ENCODE results near the gene BATF3. TPM values are rescaled to one million over a fixed set of nuclear protein-coding genes. Genes with fewer than 3 reads are reported as not detected.

Gene BATF3
- total RNA-seq, 1 experiment from 2014 or later, result 2.1 TPM

DNA sequence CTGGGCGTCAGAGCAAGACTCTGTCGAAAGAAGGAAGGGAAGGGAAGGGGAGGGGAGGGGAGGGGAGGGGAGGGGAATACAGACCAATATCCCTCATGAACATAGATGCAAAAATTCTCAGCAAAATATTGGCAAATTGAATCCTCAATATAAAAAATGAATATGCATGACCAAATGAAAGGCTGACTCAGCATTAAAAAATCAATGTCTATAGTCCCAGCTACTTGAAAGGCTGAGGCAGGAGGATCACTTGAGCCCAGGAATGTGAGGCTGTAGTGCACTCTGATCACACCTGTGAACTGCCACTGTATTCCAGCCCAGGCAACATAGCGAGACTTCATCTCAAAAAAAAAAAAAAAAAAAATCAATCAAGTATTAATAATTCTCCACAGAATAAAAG, 24.0 kb downstream of the BATF3 start:
- Histone ChIP-seq H3T11ph (ENCODE audit: low read length) (no peak overlapping the region), H2AK5ac (ENCODE audit: insufficient read length, low read length) (no peak overlapping the region), H3K18ac (ENCODE audit: insufficient read length, low read depth, low read length) (no peak overlapping the region), H2BK5ac (ENCODE audit: insufficient read length, low read length) (no peak overlapping the region), H4K91ac (ENCODE audit: insufficient read length, low read depth, low read length) (no peak overlapping the region), H4K5ac (ENCODE audit: insufficient read length, low read depth, low read length) (no peak overlapping the region), H3K79me1 (ENCODE audit: insufficient read depth, low read depth, low read length, poor library complexity, severe bottlenecking) (no peaks in the 10 kb centered on the region), H4K8ac (replicated peaks; ENCODE audit: insufficient read length, low read depth, low read length) (no peak overlapping the region), H2BK15ac (ENCODE audit: low read depth, low read length) (no peak overlapping the region), H3K79me2 (ENCODE audit: insufficient read depth, low read length) (no peaks in the 10 kb centered on the region), H3K23me2 (ENCODE audit: insufficient read length, low read depth, low read length, poor library complexity, severe bottlenecking) (no peaks in the 10 kb centered on the region), H3K9me3 (ENCODE audit: control insufficient read depth, low read depth, low read length) (no peaks in the 10 kb centered on the region), H3K9ac (ENCODE audit: extremely low read depth, insufficient read length, low read length) (no peak overlapping the region), H3K27me3 (ENCODE audit: insufficient read depth, low read length) (0 out of 2 replicates have a peak, but pooled peaks cover 2% of the 10 kb centered on the region), H2BK12ac (ENCODE audit: insufficient read length, low read depth, low read length) (no peak overlapping the region), H3K4ac (ENCODE audit: low read depth, low read length) (no peak overlapping the region), H3K27ac (ENCODE audit: insufficient read length, low read depth, low read length) (no peak overlapping the region), H3K56ac (ENCODE audit: insufficient read length, low read depth, low read length) (no peak overlapping the region), H3K14ac (ENCODE audit: insufficient read depth, low read length) (no peak overlapping the region), H2BK120ac (ENCODE audit: low read depth, low read length, poor library complexity, severe bottlenecking) (no peak overlapping the region), H2AFZ (ENCODE audit: low read length) (no peak overlapping the region), H3K4me1 (ENCODE audit: insufficient read depth, low read length) (peaks cover 11% of the 10 kb centered on the region), H3K4me2 (ENCODE audit: insufficient read depth, insufficient read length, low read length) (no peak overlapping the region), H2BK20ac (ENCODE audit: low read depth, low read length, poor library complexity, severe bottlenecking) (no peak overlapping the region), H4K20me1 (ENCODE audit: control insufficient read depth, insufficient read depth, insufficient read length) (no peaks in the 10 kb centered on the region), H3K23ac (ENCODE audit: insufficient read length, low read depth, low read length) (no peak overlapping the region)
- no peaks in the 10 kb centered on the region for H3K36me3 Mint-ChIP-seq (ENCODE audit: insufficient read depth in 1 of 3, low read depth in 3 of 3)
- no peaks in the 10 kb centered on the region for H3K9me3 Mint-ChIP-seq
- TF ChIP-seq, protein P1, sequence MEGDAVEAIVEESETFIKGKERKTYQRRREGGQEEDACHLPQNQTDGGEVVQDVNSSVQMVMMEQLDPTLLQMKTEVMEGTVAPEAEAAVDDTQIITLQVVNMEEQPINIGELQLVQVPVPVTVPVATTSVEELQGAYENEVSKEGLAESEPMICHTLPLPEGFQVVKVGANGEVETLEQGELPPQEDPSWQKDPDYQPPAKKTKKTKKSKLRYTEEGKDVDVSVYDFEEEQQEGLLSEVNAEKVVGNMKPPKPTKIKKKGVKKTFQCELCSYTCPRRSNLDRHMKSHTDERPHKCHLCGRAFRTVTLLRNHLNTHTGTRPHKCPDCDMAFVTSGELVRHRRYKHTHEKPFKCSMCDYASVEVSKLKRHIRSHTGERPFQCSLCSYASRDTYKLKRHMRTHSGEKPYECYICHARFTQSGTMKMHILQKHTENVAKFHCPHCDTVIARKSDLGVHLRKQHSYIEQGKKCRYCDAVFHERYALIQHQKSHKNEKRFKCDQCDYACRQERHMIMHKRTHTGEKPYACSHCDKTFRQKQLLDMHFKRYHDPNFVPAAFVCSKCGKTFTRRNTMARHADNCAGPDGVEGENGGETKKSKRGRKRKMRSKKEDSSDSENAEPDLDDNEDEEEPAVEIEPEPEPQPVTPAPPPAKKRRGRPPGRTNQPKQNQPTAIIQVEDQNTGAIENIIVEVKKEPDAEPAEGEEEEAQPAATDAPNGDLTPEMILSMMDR (conservative IDR thresholded peaks at IDR 0.05), result no peak
- WGBS (ENCODE audit: extremely low coverage, insufficient read length, low lambda C conversion rate), result no CpG with 5 or more reads among the region's 3 CpGs
- no peak overlapping the region for H3K27ac Mint-ChIP-seq
- H3K27me3 Mint-ChIP-seq (ENCODE audit: low read depth), result peaks cover 2% of the 10 kb centered on the region; the same call in 1 of the 2 replicates
- H3K4me3 Mint-ChIP-seq, result no peak overlapping the region
- H3K4me1 Mint-ChIP-seq, result peaks cover 13% of the 10 kb centered on the region in 2 experiments
- DNase-seq, result no peak
